Endothelial cell of umbilical vein (primary cell): ENCODE measurements around the gene SGSH. TPM values are rescaled to one million over a fixed set of nuclear protein-coding genes. Genes with fewer than 3 reads are reported as not detected.

Experiments used
- BruUV-seq: library from RNA; stranded (reverse); fragments of 400-500 nt; replicated peaks from 2 replicates; lab custom pipeline; 2021; lab: Mats Ljungman, UMichigan
- CTCF ChIA-PET: fragments of 300-600, 350-600 bp; sonication (Branson Sonifier 250); formaldehyde crosslinking; loops from one replicate; lab custom pipeline; 2021; ENCODE audit warnings: antibody characterized with exemption, inconsistent platforms; lab: Charles Lee
- POLR2A ChIA-PET: fragments of 300-600, 350-600 bp; sonication (Branson Sonifier 250); formaldehyde crosslinking; loops from one replicate; lab custom pipeline; 2021; ENCODE audit warnings: antibody characterized with exemption, inconsistent platforms; lab: Charles Lee
- DNase-seq: peaks from one replicate; pipeline ENCODE4 v3.0.0-alpha.2; 2011; ENCODE audit warnings: low read depth, low spot score
- FAIRE-seq: peaks from 2 replicates; lab custom pipeline; 2011; peaks lifted over from hg19 to GRCh38; lab: Jason Lieb, UNC
- H2AFZ ChIP-seq: 2 replicates; pipeline ENCODE4 v1.6.0; 2012; ENCODE audit warnings: low read depth, low read length, control low read depth, inconsistent platforms
- H3K27ac ChIP-seq: 2 replicates; pipeline ENCODE4 v1.5.1; 2011; ENCODE audit warnings: low read depth, mild to moderate bottlenecking, control low read depth, low read length, moderate library complexity; ENCODE audit not compliant: insufficient read depth
- H3K27me3 ChIP-seq, 2 experiments: 2 replicates each; pipeline versions ENCODE4 v1.6.0 to v1.6.1; 2011; ENCODE audit warnings: low read length in 2 of 2, mixed read lengths in 1 of 2; ENCODE audit not compliant: control insufficient read depth in 2 of 2, insufficient read depth in 2 of 2
- H3K36me3 ChIP-seq, 2 experiments: 2 replicates in 1 of 2; 3 replicates in 1 of 2; pipeline ENCODE4 v1.5.1; 2011; ENCODE audit warnings: low read length in 2 of 2, mild to moderate bottlenecking in 1 of 2, moderate library complexity in 1 of 2; ENCODE audit not compliant: control insufficient read depth in 2 of 2, insufficient read depth in 2 of 2; ENCODE audit errors: extremely low read depth in 1 of 2
- H3K4me1 ChIP-seq: 3 replicates; pipeline ENCODE4 v1.5.1; 2011; ENCODE audit warnings: mild to moderate bottlenecking, low read length; ENCODE audit not compliant: control insufficient read depth, insufficient read depth; ENCODE audit errors: extremely low read depth
- H3K4me2 ChIP-seq: 2 replicates; pipeline ENCODE4 v1.6.1; 2011; ENCODE audit warnings: low read length, control low read depth, mixed read lengths; ENCODE audit not compliant: insufficient read depth
- H3K4me3 ChIP-seq, 3 experiments: fragments of 200-600 bp in 1 of 3; sonication (generic), shearing (Covaris generic) in 1 of 3; replicated peaks in 1 of 3; 2 replicates each; pipeline ENCODE4 v1.5.1; 2011 to 2016; ENCODE audit warnings: control low read depth in 3 of 3, low read length in 3 of 3, mild to moderate bottlenecking in 2 of 3, inconsistent platforms in 1 of 3, low read depth in 1 of 3, moderate library complexity in 1 of 3; ENCODE audit not compliant: insufficient read depth in 1 of 3
- H3K79me2 ChIP-seq: 2 replicates; pipeline ENCODE4 v1.6.0; 2012; ENCODE audit warnings: low read length, inconsistent platforms; ENCODE audit not compliant: control insufficient read depth, insufficient read depth
- H3K9ac ChIP-seq: replicated peaks from 2 replicates; pipeline ENCODE3; 2011; ENCODE audit warnings: low read length, control low read depth; ENCODE audit not compliant: insufficient read depth; ENCODE audit errors: extremely low read depth
- H3K9me1 ChIP-seq: replicated peaks from 3 replicates; pipeline ENCODE4 v1.6.0; 2011; ENCODE audit warnings: mild to moderate bottlenecking, low read length; ENCODE audit not compliant: control insufficient read depth, insufficient read depth; ENCODE audit errors: extremely low read depth
- H3K9me3 ChIP-seq: replicated peaks from 2 replicates; pipeline ENCODE4 v1.5.1; 2012; ENCODE audit warnings: low read length, inconsistent platforms; ENCODE audit not compliant: control insufficient read depth, insufficient read depth
- H4K20me1 ChIP-seq: replicated peaks from 2 replicates; pipeline ENCODE3; 2011; ENCODE audit warnings: mild to moderate bottlenecking, low read length; ENCODE audit not compliant: control insufficient read depth, insufficient read depth; ENCODE audit errors: extremely low read depth
- EZH2 ChIP-seq: IDR thresholded peaks from 2 replicates; pipeline ENCODE4 v1.6.1; 2012; ENCODE audit warnings: borderline replicate concordance, low read depth, mild to moderate bottlenecking, moderate library complexity, low read length, inconsistent platforms; ENCODE audit not compliant: severe bottlenecking
- FOS ChIP-seq: IDR thresholded peaks from 2 replicates; pipeline ENCODE4 v1.6.1; 2011; ENCODE audit warnings: mild to moderate bottlenecking, low read length, moderate library complexity, borderline replicate concordance; ENCODE audit not compliant: insufficient read depth
- GATA2 ChIP-seq: IDR thresholded peaks from 2 replicates; pipeline ENCODE4 v1.7.0; 2011; ENCODE audit warnings: low read depth, mild to moderate bottlenecking, moderate library complexity, mixed read lengths, low read length; ENCODE audit not compliant: insufficient read length, insufficient read depth
- JUN ChIP-seq: IDR thresholded peaks from 2 replicates; pipeline ENCODE4 v1.6.1; 2011; ENCODE audit warnings: borderline replicate concordance, low read depth; ENCODE audit not compliant: insufficient read length, insufficient read depth
- MYC ChIP-seq: IDR thresholded peaks from one replicate; pipeline ENCODE4 v1.6.1; 2011; ENCODE audit warnings: mild to moderate bottlenecking, low read depth, low read length
- POLR2A ChIP-seq: IDR thresholded peaks from 2 replicates; pipeline ENCODE4 v1.6.1; 2012; ENCODE audit warnings: low read depth, mild to moderate bottlenecking, control low read depth, low read length
- POLR2AphosphoS5 ChIP-seq: IDR thresholded peaks from 2 replicates; pipeline ENCODE4 v1.6.1; 2012; ENCODE audit warnings: low read depth, mild to moderate bottlenecking, control low read depth, low read length, moderate library complexity; ENCODE audit not compliant: insufficient read depth
- dilution Hi-C: fragments of 300-500 bp; cut with MboI; formaldehyde crosslinking; loops from one replicate; pipeline ENCODE4 v1.15.0; 2019; ENCODE audit warnings: low sequenced_read_pairs; ENCODE audit not compliant: extremely low pct_ligation_motif_present
- intact Hi-C: fragments of 100-400 bp; cut with micrococcal nuclease; formaldehyde crosslinking; loops from one replicate; pipeline ENCODE4 v1.10.0; 2022
- polyA plus RNA-seq, 4 experiments: library from polyadenylated mRNA; depleted of rRNA in 3 of 4; stranded (reverse) in 3 of 4; unstranded in 1 of 4; fragments of >200 nt; gene quantifications; 2 replicates each; pipeline versions ENCODE4 v1.2.1 to v1.2.3, GENCODE V29; 2011 to 2012; ENCODE audit warnings: missing spikeins in 1 of 4
- total RNA-seq: library from RNA; stranded (reverse); gene quantifications from 2 replicates; pipeline ENCODE4 v1.2.3, GENCODE V29; 2021
- TF ChIP-seq, protein P1 (sequence below): IDR thresholded peaks from 2 replicates; pipeline ENCODE4 v1.6.1; 2011; ENCODE audit not compliant: insufficient read depth, insufficient read length
- TF ChIP-seq, protein P2 (sequence below), 2 donors: IDR thresholded peaks; 1 replicate in 1 of 2; 2 replicates in 1 of 2; pipeline ENCODE4 v1.5.1; 2011; ENCODE audit warnings: low read length in 2 of 2, mild to moderate bottlenecking in 2 of 2, moderate library complexity in 2 of 2, control low read depth in 1 of 2, inconsistent platforms in 1 of 2, low read depth in 1 of 2; ENCODE audit not compliant: insufficient read depth in 1 of 2; ENCODE audit errors: extremely low read depth in 1 of 2

The SGSH gene
- total and polyA plus RNA-seq, 2 donors (not counting 3 experiments of a cell fraction or from before 2014, with no cell fraction given), result 81.4 to 217 TPM

DNA sequence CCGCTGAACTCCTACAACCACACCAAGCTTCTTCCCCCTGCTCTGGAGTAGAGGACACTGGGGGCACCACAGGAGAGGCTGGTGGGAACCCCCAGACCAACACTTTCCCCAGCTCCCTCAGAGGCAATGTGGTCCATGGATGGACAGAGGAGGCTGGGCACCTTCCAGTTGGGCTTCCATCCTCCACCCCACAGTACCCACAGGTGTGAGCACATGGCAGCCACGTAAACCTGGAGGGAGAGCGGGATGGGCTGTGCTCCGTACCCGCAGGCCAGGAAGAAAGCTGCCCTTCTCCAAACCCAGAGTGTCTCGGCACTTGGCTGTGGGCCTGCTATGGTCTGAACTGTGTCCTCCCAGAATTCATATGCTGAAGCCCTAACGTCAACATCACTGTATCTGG lies 1.7 kb downstream of the SGSH start:
- peaks cover 13% of the 10 kb centered on the region for H3K4me1 ChIP-seq
- no peaks in the 10 kb centered on the region for H3K27me3 ChIP-seq
- DNase-seq (no peak), FAIRE-seq (no peak)
- H4K20me1 ChIP-seq, result no peaks in the 10 kb centered on the region
- H3K9me3 ChIP-seq, result no peaks in the 10 kb centered on the region
- H3K27ac ChIP-seq, result no peak overlapping the region
- H3K9ac ChIP-seq, result no peak overlapping the region
- H3K4me3 ChIP-seq, result no peak overlapping the region
- H3K36me3 ChIP-seq, result peaks cover 3 to 23% of the 10 kb centered on the region in 2 experiments
- TF ChIP-seq JUN, result no peak
- no peak for TF ChIP-seq MYC
- TF ChIP-seq POLR2A, result no peak
- TF ChIP-seq, protein P1, sequence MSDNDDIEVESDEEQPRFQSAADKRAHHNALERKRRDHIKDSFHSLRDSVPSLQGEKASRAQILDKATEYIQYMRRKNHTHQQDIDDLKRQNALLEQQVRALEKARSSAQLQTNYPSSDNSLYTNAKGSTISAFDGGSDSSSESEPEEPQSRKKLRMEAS, result no peak
- TF ChIP-seq FOS, result no peak
- TF ChIP-seq POLR2AphosphoS5, result no peak
- no peak for TF ChIP-seq GATA2
- TF ChIP-seq, protein P2, sequence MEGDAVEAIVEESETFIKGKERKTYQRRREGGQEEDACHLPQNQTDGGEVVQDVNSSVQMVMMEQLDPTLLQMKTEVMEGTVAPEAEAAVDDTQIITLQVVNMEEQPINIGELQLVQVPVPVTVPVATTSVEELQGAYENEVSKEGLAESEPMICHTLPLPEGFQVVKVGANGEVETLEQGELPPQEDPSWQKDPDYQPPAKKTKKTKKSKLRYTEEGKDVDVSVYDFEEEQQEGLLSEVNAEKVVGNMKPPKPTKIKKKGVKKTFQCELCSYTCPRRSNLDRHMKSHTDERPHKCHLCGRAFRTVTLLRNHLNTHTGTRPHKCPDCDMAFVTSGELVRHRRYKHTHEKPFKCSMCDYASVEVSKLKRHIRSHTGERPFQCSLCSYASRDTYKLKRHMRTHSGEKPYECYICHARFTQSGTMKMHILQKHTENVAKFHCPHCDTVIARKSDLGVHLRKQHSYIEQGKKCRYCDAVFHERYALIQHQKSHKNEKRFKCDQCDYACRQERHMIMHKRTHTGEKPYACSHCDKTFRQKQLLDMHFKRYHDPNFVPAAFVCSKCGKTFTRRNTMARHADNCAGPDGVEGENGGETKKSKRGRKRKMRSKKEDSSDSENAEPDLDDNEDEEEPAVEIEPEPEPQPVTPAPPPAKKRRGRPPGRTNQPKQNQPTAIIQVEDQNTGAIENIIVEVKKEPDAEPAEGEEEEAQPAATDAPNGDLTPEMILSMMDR (IDR thresholded peaks at IDR 0.05; ENCODE audit: extremely low read depth in 1 of 2, insufficient read depth in 1 of 2, low read depth in 1 of 2, low read length in 2 of 2), result no peak
- TF ChIP-seq EZH2, result no peak
- intact Hi-C loops, result no loop called here
- H3K4me2 ChIP-seq, result no peak overlapping the region
- no TSS peak for BruUV-seq
- ChIA-PET POLR2A (no interaction called here), CTCF (no interaction called here)
- H3K9me1 ChIP-seq, result no peaks in the 10 kb centered on the region
- dilution Hi-C loops, result no loop called here
- H3K79me2 ChIP-seq, result peaks cover 11% of the 10 kb centered on the region
- no peak overlapping the region for H2AFZ ChIP-seq
